ENCODE measurements around the gene DUOX2.
"Not testable (repeated sequence)": the region's sequence is repeated elsewhere in the genome, so short reads cannot be mapped to it uniquely, and the experiment has no call there.

The DUOX2 gene

DNA sequence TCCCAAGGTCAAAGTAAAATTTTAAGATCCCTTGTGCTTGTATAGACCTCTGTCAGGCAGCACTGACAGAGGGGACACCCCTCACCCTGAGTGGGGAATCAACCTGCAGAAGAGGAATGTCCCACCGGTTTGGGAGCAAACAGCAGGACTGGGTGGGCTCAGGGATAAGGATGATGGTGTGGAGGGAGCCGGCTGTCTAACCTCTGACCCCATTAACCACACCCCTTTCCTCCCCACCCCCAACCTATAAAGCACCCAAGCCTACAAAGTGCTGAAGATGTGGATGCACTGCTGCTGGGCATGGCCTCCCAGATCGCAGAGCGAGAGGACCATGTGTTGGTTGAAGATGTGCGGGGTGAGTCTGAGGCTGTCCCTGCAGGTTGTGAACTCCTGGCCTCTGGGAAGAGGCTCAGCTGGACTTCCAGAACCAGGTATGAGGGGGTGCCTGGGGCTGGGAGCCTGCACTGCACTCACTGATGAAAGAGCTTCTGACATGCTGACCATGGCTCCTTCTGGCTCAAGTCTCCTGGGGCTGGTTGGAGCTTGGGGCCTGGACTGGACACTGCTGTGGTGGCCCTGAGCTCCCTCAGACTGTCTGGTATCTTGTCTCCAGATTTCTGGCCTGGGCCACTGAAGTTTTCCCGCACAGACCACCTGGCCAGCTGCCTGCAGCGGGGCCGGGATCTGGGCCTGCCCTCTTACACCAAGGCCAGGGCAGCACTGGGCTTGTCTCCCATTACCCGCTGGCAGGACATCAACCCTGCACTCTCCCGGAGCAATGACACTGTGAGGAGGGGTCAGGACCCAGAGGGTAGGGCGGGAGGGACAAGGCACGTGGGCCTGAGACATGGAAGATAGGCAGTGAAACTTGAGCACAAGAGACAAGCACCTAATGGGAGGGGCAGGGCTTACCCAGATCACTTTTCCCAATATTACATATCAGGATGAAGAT, 25.1 kb upstream of the DUOX2 start:
- H3K27ac ChIP-seq (ENCODE audit: low read depth, low read length), result no peak overlapping the region
- no peaks in the 10 kb centered on the region for H3K4me1 ChIP-seq (ENCODE audit: control insufficient read depth, insufficient read depth, low read length, unreplicated experiment)
- no peaks in the 10 kb centered on the region for H3K36me3 ChIP-seq (ENCODE audit: insufficient read depth, low read length)
- H3K79me2 ChIP-seq (ENCODE audit: control insufficient read depth, insufficient read depth, low read length, unreplicated experiment), result no peaks in the 10 kb centered on the region
- peaks cover 25% of the 10 kb centered on the region for H3K27me3 ChIP-seq (ENCODE audit: insufficient read depth, low read length)
- H2AFZ ChIP-seq (ENCODE audit: low read length, unreplicated experiment), result no peak overlapping the region
- H3K4me3 ChIP-seq (ENCODE audit: low read depth, low read length), result no peak overlapping the region

DNA sequence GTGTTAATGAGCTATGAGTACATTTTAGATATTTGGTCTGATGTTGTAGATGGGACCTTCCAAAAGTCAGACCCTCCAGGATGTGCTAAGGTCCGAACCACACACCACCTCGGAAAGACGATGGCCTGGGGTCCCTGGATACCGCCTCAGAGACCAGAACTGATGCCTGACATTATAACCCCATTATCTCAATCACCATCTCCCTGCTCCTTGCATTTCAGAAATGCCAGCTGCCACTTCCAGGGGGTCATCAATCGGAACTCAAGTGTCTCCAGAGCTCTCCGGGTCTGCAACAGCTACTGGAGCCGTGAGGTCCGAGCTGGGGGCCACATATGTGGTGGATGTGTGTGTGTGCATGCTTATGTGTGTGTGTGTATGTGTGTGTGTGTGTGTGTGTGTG, 23.7 kb upstream of the DUOX2 start:
- Histone ChIP-seq H3K4me3 (ENCODE audit: low read depth, low read length) (no peak overlapping the region), H3K4me1 (ENCODE audit: control insufficient read depth, insufficient read depth, low read length, unreplicated experiment) (no peaks in the 10 kb centered on the region), H3K79me2 (ENCODE audit: control insufficient read depth, insufficient read depth, low read length, unreplicated experiment) (no peaks in the 10 kb centered on the region), H3K36me3 (ENCODE audit: insufficient read depth, low read length) (no peaks in the 10 kb centered on the region), H3K27me3 (ENCODE audit: insufficient read depth, low read length) (peaks cover 34% of the 10 kb centered on the region), H3K27ac (ENCODE audit: low read depth, low read length) (no peak overlapping the region), H2AFZ (ENCODE audit: low read length, unreplicated experiment) (no peak overlapping the region)

GRCh38 chr15:45136378-45136764, 22.4 kb upstream of the DUOX2 start:
- H3K27me3 ChIP-seq (ENCODE audit: insufficient read depth, low read length), result peaks cover 46% of the 10 kb centered on the region

DNA sequence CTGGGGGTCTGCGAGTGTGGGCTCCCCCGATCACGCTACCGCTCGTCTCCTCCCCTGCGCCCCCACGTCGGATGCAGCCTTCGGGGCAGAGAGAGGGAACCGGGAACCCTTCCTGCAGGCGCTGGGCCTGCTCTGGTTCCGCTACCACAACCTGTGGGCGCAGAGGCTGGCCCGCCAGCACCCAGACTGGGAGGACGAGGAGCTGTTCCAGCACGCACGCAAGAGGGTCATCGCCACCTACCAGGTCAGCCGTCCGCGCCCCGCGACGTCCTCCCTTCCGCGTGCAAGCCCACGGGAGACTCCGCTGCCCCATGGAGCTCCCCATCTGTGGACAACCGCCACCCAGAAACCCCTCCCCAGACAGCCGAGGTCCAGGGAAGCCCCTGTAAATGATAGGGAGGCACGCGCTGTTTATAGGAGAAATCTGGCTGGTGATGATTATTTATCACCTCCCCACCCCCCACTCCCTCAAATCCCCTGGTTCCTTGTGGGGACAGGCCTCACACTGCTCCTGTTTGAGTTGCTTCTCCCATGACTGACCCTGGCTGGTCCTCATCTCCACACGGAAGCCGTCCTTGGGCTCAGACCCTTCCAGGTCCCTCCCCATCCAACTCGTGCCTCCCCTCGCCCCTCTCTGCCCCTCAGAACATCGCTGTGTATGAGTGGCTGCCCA, 21.9 kb upstream of the DUOX2 start:
- H3K4me3 ChIP-seq (ENCODE audit: low read depth, low read length), result not testable (repeated sequence)

More at GRCh38 chr15:45136378-45136764, 22.4 kb upstream of the DUOX2 start:
- Histone ChIP-seq H3K4me3 (ENCODE audit: low read depth, low read length) (no peak overlapping the region), H3K4me1 (ENCODE audit: control insufficient read depth, insufficient read depth, low read length, unreplicated experiment) (no peaks in the 10 kb centered on the region), H3K36me3 (ENCODE audit: insufficient read depth, low read length) (no peaks in the 10 kb centered on the region), H3K79me2 (ENCODE audit: control insufficient read depth, insufficient read depth, low read length, unreplicated experiment) (no peaks in the 10 kb centered on the region), H2AFZ (ENCODE audit: low read length, unreplicated experiment) (no peak overlapping the region), H3K27ac (ENCODE audit: low read depth, low read length) (no peak overlapping the region)

DNA sequence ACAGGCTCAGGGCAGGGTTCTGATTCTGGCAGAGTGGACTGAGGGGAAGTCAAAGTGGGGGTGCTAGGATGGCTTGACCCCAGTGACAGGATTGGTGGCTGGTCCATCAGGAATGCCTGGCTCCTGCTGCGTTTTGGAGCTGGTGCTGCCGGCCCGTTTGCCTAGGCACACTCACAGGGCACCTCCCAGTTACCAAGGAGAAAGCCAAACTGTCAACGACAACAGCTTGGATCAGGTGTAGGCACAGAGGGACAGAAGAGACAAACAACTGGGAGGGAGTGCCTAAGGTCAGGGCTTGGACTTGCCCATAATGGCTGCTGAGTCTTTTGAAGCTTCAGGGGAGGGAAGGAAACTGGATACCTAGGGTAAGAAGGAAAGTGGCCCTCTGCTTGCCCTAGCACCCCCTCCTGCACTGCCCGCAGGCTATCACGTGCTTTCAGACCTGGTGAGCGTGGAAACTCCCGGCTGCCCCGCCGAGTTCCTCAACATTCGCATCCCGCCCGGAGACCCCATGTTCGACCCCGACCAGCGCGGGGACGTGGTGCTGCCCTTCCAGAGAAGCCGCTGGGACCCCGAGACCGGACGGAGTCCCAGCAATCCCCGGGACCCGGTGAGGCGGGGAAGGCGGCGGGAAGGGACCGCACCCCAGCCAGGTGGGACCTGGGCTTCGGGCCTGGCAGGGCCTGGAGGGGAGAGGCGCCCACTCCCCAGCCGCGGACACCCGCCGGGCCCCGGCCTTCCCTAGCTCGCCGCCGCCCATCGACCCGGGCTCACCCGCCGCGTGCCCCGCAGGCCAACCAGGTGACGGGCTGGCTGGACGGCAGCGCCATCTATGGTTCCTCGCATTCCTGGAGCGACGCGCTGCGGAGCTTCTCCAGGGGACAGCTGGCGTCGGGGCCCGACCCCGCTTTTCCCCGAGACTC, 21.0 kb upstream of the DUOX2 start:
- H2AFZ ChIP-seq (ENCODE audit: low read length, unreplicated experiment), result no peak overlapping the region
- no peaks in the 10 kb centered on the region for H3K79me2 ChIP-seq (ENCODE audit: control insufficient read depth, insufficient read depth, low read length, unreplicated experiment)
- H3K27ac ChIP-seq (ENCODE audit: low read depth, low read length), result no peak overlapping the region
- H3K27me3 ChIP-seq (ENCODE audit: insufficient read depth, low read length), result peaks cover 60% of the 10 kb centered on the region
- H3K4me1 ChIP-seq (ENCODE audit: control insufficient read depth, insufficient read depth, low read length, unreplicated experiment), result no peaks in the 10 kb centered on the region
- H3K4me3 ChIP-seq (ENCODE audit: low read depth, low read length), result no peak overlapping the region
- no peaks in the 10 kb centered on the region for H3K36me3 ChIP-seq (ENCODE audit: insufficient read depth, low read length)

More for the DNA sequence above, 21.9 kb upstream of the DUOX2 start:
- not testable (repeated sequence) for H3K79me2 ChIP-seq (ENCODE audit: control insufficient read depth, insufficient read depth, low read length, unreplicated experiment); H2AFZ ChIP-seq (ENCODE audit: low read length, unreplicated experiment); H3K27ac ChIP-seq (ENCODE audit: low read depth, low read length); H3K4me1 ChIP-seq (ENCODE audit: control insufficient read depth, insufficient read depth, low read length, unreplicated experiment); H3K36me3 ChIP-seq (ENCODE audit: insufficient read depth, low read length)
- peaks cover 51% of the 10 kb centered on the region for H3K27me3 ChIP-seq (ENCODE audit: insufficient read depth, low read length)

- Histone ChIP-seq H3K79me2 (ENCODE audit: control insufficient read depth, insufficient read depth, low read length, unreplicated experiment) (no peaks in the 10 kb centered on the region), H3K27ac (ENCODE audit: low read depth, low read length) (no peak overlapping the region), H3K4me1 (ENCODE audit: control insufficient read depth, insufficient read depth, low read length, unreplicated experiment) (no peaks in the 10 kb centered on the region), H3K27me3 (ENCODE audit: insufficient read depth, low read length) (peaks cover 69% of the 10 kb centered on the region), H2AFZ (ENCODE audit: low read length, unreplicated experiment) (no peak overlapping the region), H3K4me3 (ENCODE audit: low read depth, low read length) (no peak overlapping the region), H3K36me3 (ENCODE audit: insufficient read depth, low read length) (no peaks in the 10 kb centered on the region)
These were observed 20.1 kb upstream of the DUOX2 start for GRCh38 chr15:45134046-45134445.

DNA sequence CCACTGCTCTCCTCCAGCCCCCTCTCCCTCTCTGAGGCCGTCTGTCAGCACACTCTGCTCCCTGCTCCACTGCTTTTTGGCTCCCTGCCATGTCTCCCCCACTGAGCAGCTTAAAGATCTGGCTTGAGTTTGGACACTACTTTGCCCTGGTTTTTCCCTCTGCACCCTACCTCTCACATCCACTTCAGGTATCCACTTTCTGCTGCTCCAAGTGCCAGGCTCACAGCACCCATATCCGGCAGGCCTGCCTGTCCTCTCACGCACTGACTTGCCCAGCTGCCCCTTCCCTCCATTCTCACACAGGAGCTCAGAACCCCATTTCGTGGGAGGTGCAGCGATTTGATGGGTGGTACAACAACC, 19.6 kb upstream of the DUOX2 start:
- Histone ChIP-seq H3K4me3 (ENCODE audit: low read depth, low read length) (no peak overlapping the region), H2AFZ (ENCODE audit: low read length, unreplicated experiment) (no peak overlapping the region), H3K27me3 (ENCODE audit: insufficient read depth, low read length) (peaks cover 74% of the 10 kb centered on the region), H3K4me1 (ENCODE audit: control insufficient read depth, insufficient read depth, low read length, unreplicated experiment) (no peaks in the 10 kb centered on the region), H3K36me3 (ENCODE audit: insufficient read depth, low read length) (no peaks in the 10 kb centered on the region), H3K79me2 (ENCODE audit: control insufficient read depth, insufficient read depth, low read length, unreplicated experiment) (no peaks in the 10 kb centered on the region), H3K27ac (ENCODE audit: low read depth, low read length) (no peak overlapping the region)

- Histone ChIP-seq H3K36me3 (ENCODE audit: insufficient read depth, low read length) (no peaks in the 10 kb centered on the region), H3K4me1 (ENCODE audit: control insufficient read depth, insufficient read depth, low read length, unreplicated experiment) (no peaks in the 10 kb centered on the region), H3K4me3 (ENCODE audit: low read depth, low read length) (no peak overlapping the region), H2AFZ (ENCODE audit: low read length, unreplicated experiment) (no peak overlapping the region), H3K27me3 (ENCODE audit: insufficient read depth, low read length) (peaks cover 80% of the 10 kb centered on the region), H3K79me2 (ENCODE audit: control insufficient read depth, insufficient read depth, low read length, unreplicated experiment) (no peaks in the 10 kb centered on the region), H3K27ac (ENCODE audit: low read depth, low read length) (no peak overlapping the region)
These were observed 19.0 kb upstream of the DUOX2 start for GRCh38 chr15:45132844-45133560.

DNA sequence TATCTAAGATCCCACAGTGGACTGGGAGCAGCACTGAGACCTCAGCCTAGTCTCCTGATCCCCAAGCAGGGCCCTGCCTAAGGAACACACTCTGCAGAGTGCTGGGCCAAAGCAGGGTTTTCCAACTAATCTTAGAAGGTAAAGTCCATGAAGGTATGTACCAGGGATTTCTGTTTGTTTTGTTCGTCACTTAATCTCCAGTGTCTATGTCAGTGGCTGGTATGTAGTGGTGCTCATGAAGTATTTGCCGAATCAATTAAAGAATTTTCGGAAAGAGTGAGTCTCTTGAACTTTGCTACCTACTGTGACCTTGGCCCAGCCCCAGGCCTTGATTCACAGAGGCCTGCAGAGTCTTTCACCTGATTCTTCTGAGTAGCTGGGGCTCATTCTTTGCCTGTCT, 17.5 kb upstream of the DUOX2 start:
- no peak overlapping the region for H2AFZ ChIP-seq (ENCODE audit: low read length, unreplicated experiment)
- H3K27me3 ChIP-seq (ENCODE audit: insufficient read depth, low read length), result peaks cover 87% of the 10 kb centered on the region
- no peak overlapping the region for H3K27ac ChIP-seq (ENCODE audit: low read depth, low read length)
- no peaks in the 10 kb centered on the region for H3K79me2 ChIP-seq (ENCODE audit: control insufficient read depth, insufficient read depth, low read length, unreplicated experiment)
- H3K4me1 ChIP-seq (ENCODE audit: control insufficient read depth, insufficient read depth, low read length, unreplicated experiment), result no peaks in the 10 kb centered on the region
- H3K36me3 ChIP-seq (ENCODE audit: insufficient read depth, low read length), result no peaks in the 10 kb centered on the region
- H3K4me3 ChIP-seq (ENCODE audit: low read depth, low read length), result no peak overlapping the region

Data from ACC112 (cell line).